B cell (primary cell): ENCODE data around the gene CDK8. TPM values are rescaled to one million over a fixed set of nuclear protein-coding genes. Genes with fewer than 3 reads are reported as not detected.

ENCODE experiments used
- ATAC-seq: fragments of 200-7000 bp; cut with Tn5 transposase; one replicate; pipeline ENCODE4 v1.10.0; 2021; ENCODE audit warnings: low read depth, mild to moderate bottlenecking, moderate number of reproducible peaks, moderate library complexity
- CTCF ChIA-PET: fragments of 350-600 bp; sonication (Branson Sonifier 250); formaldehyde crosslinking; loops from one replicate; lab custom pipeline; 2021; ENCODE audit warnings: antibody characterized with exemption, inconsistent platforms; lab: Charles Lee
- POLR2A ChIA-PET: fragments of 350-600 bp; sonication (Branson Sonifier 250); formaldehyde crosslinking; loops from one replicate; lab custom pipeline; 2021; ENCODE audit warnings: antibody characterized with exemption; lab: Charles Lee
- DNase-seq: peaks from one replicate; pipeline ENCODE4 v3.0.0; 2013
- H2AFZ ChIP-seq: 2 replicates; pipeline ENCODE4 v1.6.1; 2012; ENCODE audit warnings: mild to moderate bottlenecking, low read depth, low read length; ENCODE audit not compliant: insufficient read depth, poor library complexity, severe bottlenecking
- H3K27ac ChIP-seq, 2 donors: 1 replicate in 1 of 2; 2 replicates in 1 of 2; pipeline ENCODE4 v1.5.1; 2012 to 2013; ENCODE audit warnings: low read length in 2 of 2, mild to moderate bottlenecking in 2 of 2, moderate library complexity in 1 of 2
- H3K27me3 ChIP-seq, 4 experiments: fragments of 200-600 bp in 1 of 4; sonication (generic) in 1 of 4; replicated peaks in 1 of 4; 1 replicate in 2 of 4; 2 replicates in 2 of 4; pipeline versions ENCODE4 v1.6.1 to v1.7.0; 2013 to 2016; ENCODE audit warnings: low read length in 3 of 4, mild to moderate bottlenecking in 2 of 4, mixed read lengths in 1 of 4, moderate library complexity in 1 of 4; ENCODE audit not compliant: insufficient read depth in 4 of 4, control insufficient read depth in 3 of 4; ENCODE audit errors: control extremely low read depth in 1 of 4
- H3K36me3 ChIP-seq, 2 experiments: replicated peaks in 1 of 2; 1 replicate in 1 of 2; 2 replicates in 1 of 2; pipeline versions ENCODE4 v1.6.1 to v1.7.1; 2013; ENCODE audit warnings: low read length in 1 of 2; ENCODE audit not compliant: insufficient read depth in 2 of 2, control insufficient read depth in 1 of 2; ENCODE audit errors: control extremely low read depth in 1 of 2, extremely low read depth in 1 of 2
- H3K4me1 ChIP-seq, 2 donors: fragments of 200-600 bp in 1 of 2; sonication (generic) in 1 of 2; 1 replicate in 1 of 2; 2 replicates in 1 of 2; pipeline versions ENCODE4 v1.5.1 to v1.6.1; 2013 to 2017; ENCODE audit warnings: low read length in 2 of 2; ENCODE audit not compliant: control insufficient read depth in 2 of 2, insufficient read depth in 2 of 2
- H3K4me2 ChIP-seq: replicated peaks from 2 replicates; pipeline ENCODE3; 2012; ENCODE audit warnings: mild to moderate bottlenecking, low read depth, low read length; ENCODE audit not compliant: poor library complexity, severe bottlenecking
- H3K4me3 ChIP-seq, 5 experiments: fragments of 200-600 bp in 1 of 5; sonication (generic) in 1 of 5; 1 replicate in 3 of 5; 2 replicates in 2 of 5; pipeline versions ENCODE4 v1.5.1 to v1.7.0; 2011 to 2016; ENCODE audit warnings: low read length in 4 of 5, mild to moderate bottlenecking in 4 of 5, low read depth in 2 of 5, control low read depth in 1 of 5, moderate library complexity in 1 of 5; ENCODE audit not compliant: insufficient read depth in 1 of 5; ENCODE audit errors: control extremely low read depth in 1 of 5, extremely low read depth in 1 of 5
- H3K79me2 ChIP-seq: fragments of 200-600 bp; sonication (generic); one replicate; pipeline ENCODE4 v1.6.0; 2016; ENCODE audit warnings: low read length; ENCODE audit not compliant: control insufficient read depth, insufficient read depth
- H3K9ac ChIP-seq: fragments of 200-600 bp; sonication (generic); 2 replicates; pipeline ENCODE4 v1.6.1; 2017; ENCODE audit warnings: mild to moderate bottlenecking, low read length, moderate library complexity
- H3K9me3 ChIP-seq, 3 donors: one replicate each; pipeline versions ENCODE4 v1.6.1 to v1.7.1; 2013; ENCODE audit warnings: low read length in 2 of 3; ENCODE audit not compliant: control insufficient read depth in 2 of 3, insufficient read depth in 1 of 3; ENCODE audit errors: control extremely low read depth in 1 of 3
- H4K20me1 ChIP-seq: 2 replicates; pipeline ENCODE4 v1.6.0; 2012; ENCODE audit warnings: mild to moderate bottlenecking, low read length; ENCODE audit not compliant: insufficient read depth, control insufficient read depth, poor library complexity, severe bottlenecking
- H3K27ac Mint-ChIP-seq: one replicate; pipeline ENCODE4 v1.8.0; 2021; ENCODE audit warnings: mixed read lengths
- H3K27me3 Mint-ChIP-seq: one replicate; pipeline ENCODE4 v1.8.0; 2021; ENCODE audit warnings: mixed read lengths
- H3K4me1 Mint-ChIP-seq: one replicate; pipeline ENCODE4 v1.8.0; 2021; ENCODE audit warnings: mixed read lengths
- H3K4me3 Mint-ChIP-seq: one replicate; pipeline ENCODE4 v1.8.0; 2021; ENCODE audit warnings: mixed read lengths
- H3K9me3 Mint-ChIP-seq: one replicate; pipeline ENCODE4 v1.8.0; 2022; ENCODE audit warnings: mixed read lengths; ENCODE audit not compliant: insufficient read depth
- EZH2 ChIP-seq: IDR thresholded peaks from 2 replicates; pipeline ENCODE4 v1.6.1; 2012; ENCODE audit warnings: borderline replicate concordance, low read depth, mild to moderate bottlenecking, moderate library complexity, low read length; ENCODE audit not compliant: insufficient read depth, poor library complexity, severe bottlenecking
- WGBS: methylation state at CpG from one replicate; pipeline ENCODE4 v1.1.5; 2013; ENCODE audit warnings: missing lambda C conversion rate; ENCODE audit not compliant: insufficient coverage; 5-methylcytosine and 5-hydroxymethylcytosine counted together
- intact Hi-C: fragments of 100-400 bp; cut with micrococcal nuclease; formaldehyde crosslinking; loops from one replicate; pipeline ENCODE4 v1.10.0; 2022
- polyA plus RNA-seq: library from polyadenylated mRNA; depleted of rRNA; stranded (reverse); fragments of >200 nt; gene quantifications from 2 replicates; pipeline ENCODE4 v1.2.3, GENCODE V29; 2012
- total RNA-seq, 2 donors: library from RNA; stranded (reverse); fragments of 120-200 nt in 1 of 2; gene quantifications; 1 replicate in 1 of 2; 2 replicates in 1 of 2; pipeline versions ENCODE4 v1.2.3 to v1.2.4, GENCODE V29; 2013 to 2022
- TF ChIP-seq, protein P1 (sequence below): fragments of 200-600 bp; IDR thresholded peaks from one replicate; pipeline ENCODE4 v1.8.0; 2022; ENCODE audit warnings: antibody characterized with exemption, mild to moderate bottlenecking

CDK8 gene
- total and polyA plus RNA-seq, 2 donors (not counting 1 experiment from before 2014, with no cell fraction given): 10.8 to 13.5 TPM

DNA sequence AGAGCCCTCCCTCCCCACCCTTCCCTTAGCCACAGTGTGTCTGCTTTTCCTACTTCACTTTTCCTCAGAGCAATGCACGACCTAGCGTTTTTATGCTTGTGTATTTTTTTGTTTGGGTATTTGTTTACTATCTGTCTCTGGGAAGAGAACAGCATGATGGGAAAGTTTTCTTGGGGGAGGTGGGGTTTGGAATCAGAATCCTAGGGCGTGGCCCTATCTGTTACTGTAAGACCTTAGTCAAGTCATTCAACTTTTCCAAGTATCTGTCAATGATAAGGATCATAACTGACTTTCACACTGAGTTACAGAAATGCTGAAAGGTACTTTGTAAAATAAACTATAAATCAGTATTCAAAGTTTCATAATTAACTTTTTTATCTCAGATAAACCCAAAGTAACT is 157.3 kb downstream of the CDK8 start:
- ChIA-PET POLR2A (no interaction called here), CTCF (interaction anchor here (1.4 kb wide), 1 partner anchor 226 kb away, joined by 4 read pairs; no protein-coding TSS in a partner anchor)
- intact Hi-C loops: no loop called here
- Histone ChIP-seq H3K79me2 (no peaks in the 10 kb centered on the region), H3K4me3 (no peak overlapping the region), H3K27ac (no peak overlapping the region), H3K4me2 (no peak overlapping the region), H3K9ac (no peak overlapping the region), H3K4me1 (no peaks in the 10 kb centered on the region), H3K27me3 (no peaks in the 10 kb centered on the region), H3K36me3 (no peaks in the 10 kb centered on the region), H2AFZ (no peak overlapping the region), H4K20me1 (no peaks in the 10 kb centered on the region), H3K9me3 (peaks cover 0 to 4% (median 3%) of the 10 kb centered on the region in 3 donors)
- H3K4me1 Mint-ChIP-seq: no peaks in the 10 kb centered on the region
- no peak overlapping the region for H3K4me3 Mint-ChIP-seq
- peaks cover 4% of the 10 kb centered on the region for H3K9me3 Mint-ChIP-seq
- H3K27ac Mint-ChIP-seq: no peak overlapping the region
- TF ChIP-seq EZH2: no peak
- TF ChIP-seq, protein P1, sequence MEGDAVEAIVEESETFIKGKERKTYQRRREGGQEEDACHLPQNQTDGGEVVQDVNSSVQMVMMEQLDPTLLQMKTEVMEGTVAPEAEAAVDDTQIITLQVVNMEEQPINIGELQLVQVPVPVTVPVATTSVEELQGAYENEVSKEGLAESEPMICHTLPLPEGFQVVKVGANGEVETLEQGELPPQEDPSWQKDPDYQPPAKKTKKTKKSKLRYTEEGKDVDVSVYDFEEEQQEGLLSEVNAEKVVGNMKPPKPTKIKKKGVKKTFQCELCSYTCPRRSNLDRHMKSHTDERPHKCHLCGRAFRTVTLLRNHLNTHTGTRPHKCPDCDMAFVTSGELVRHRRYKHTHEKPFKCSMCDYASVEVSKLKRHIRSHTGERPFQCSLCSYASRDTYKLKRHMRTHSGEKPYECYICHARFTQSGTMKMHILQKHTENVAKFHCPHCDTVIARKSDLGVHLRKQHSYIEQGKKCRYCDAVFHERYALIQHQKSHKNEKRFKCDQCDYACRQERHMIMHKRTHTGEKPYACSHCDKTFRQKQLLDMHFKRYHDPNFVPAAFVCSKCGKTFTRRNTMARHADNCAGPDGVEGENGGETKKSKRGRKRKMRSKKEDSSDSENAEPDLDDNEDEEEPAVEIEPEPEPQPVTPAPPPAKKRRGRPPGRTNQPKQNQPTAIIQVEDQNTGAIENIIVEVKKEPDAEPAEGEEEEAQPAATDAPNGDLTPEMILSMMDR: no peak
- DNase-seq (no peak), ATAC-seq (no peak)
- no peaks in the 10 kb centered on the region for H3K27me3 Mint-ChIP-seq
- no CpG with 5 or more reads among the region's 3 CpGs for WGBS

DNA sequence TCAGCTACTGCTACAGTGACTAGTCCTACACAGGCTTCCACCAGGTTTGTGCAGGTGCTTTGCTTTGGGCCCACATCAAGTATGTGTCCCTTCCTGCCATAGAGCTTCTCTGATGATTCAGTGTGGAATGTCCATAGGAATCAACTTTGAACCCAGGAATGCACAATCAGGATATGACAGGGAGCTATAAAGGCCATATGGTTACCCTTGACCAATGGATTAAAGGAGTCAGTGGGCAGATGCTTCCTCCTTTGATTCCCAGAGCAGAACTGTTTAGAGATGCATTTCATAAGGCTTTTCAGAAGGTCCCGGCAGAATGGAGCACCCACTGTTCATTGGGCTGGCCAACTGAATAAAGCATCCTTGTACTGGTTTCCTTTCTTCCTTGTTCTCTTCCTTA is 158.3 kb downstream of the CDK8 start:
- Mint-ChIP-seq H3K9me3 (peaks cover 4% of the 10 kb centered on the region), H3K27ac (no peak overlapping the region), H3K4me3 (no peak overlapping the region), H3K27me3 (no peaks in the 10 kb centered on the region), H3K4me1 (no peaks in the 10 kb centered on the region)
- H3K27me3 ChIP-seq: no peaks in the 10 kb centered on the region
- H3K4me1 ChIP-seq: no peaks in the 10 kb centered on the region
- H3K79me2 ChIP-seq: no peaks in the 10 kb centered on the region
- WGBS: 80% methylated on average over 1 of the region's 1 CpG
- H3K4me3 ChIP-seq: no peak overlapping the region
- no peak overlapping the region for H2AFZ ChIP-seq
- peaks cover 0 to 4% (median 3%) of the 10 kb centered on the region in 3 donors for H3K9me3 ChIP-seq
- ChIA-PET CTCF (no interaction called here), POLR2A (no interaction called here)
- intact Hi-C loops: no loop called here
- no peak overlapping the region for H3K27ac ChIP-seq
- no peaks in the 10 kb centered on the region for H3K36me3 ChIP-seq
- no peak overlapping the region for H3K4me2 ChIP-seq
- H4K20me1 ChIP-seq: no peaks in the 10 kb centered on the region
- no peak for DNase-seq
- no peak overlapping the region for H3K9ac ChIP-seq
- TF ChIP-seq EZH2: no peak
- TF ChIP-seq, protein P1: no peak
- ATAC-seq: no peak
